NCI-H2196 (cell line): ENCODE measurements around the gene ME1.
"Not testable (repeated sequence)": the region's sequence is repeated elsewhere in the genome, so short reads cannot be mapped to it uniquely, and the experiment has no call there.

ENCODE experiments used
- DNase-seq: peaks from one replicate; lab custom pipeline; 2025; ENCODE audit not compliant: unreplicated experiment; lab: John Stamatoyannopoulos, UW

The ME1 gene

GRCh38 chr6:83432636-83433035, 1.8 kb upstream of the ME1 start:
- DNase-seq: no peak

GRCh38 chr6:83431545-83432155, 799 bp upstream of the ME1 start:
- no peak for DNase-seq

GRCh38 chr6:83429857-83430610, 817 bp downstream of the ME1 start:
- DNase-seq: no peak

GRCh38 chr6:83429269-83429668, 1.6 kb downstream of the ME1 start:
- DNase-seq: no peak

- no peak for DNase-seq
These were observed 6.3 kb downstream of the ME1 start for GRCh38 chr6:83424392-83425018.

GRCh38 chr6:83417880-83418663, 12.8 kb downstream of the ME1 start:
- DNase-seq: no peak

- no peak for DNase-seq
These were observed 17.8 kb downstream of the ME1 start for GRCh38 chr6:83413068-83413467.

GRCh38 chr6:83411731-83412130, 19.1 kb downstream of the ME1 start:
- DNase-seq: no peak

GRCh38 chr6:83403191-83403590, 27.7 kb downstream of the ME1 start:
- no peak for DNase-seq

- DNase-seq: no peak
These were observed 41.2 kb downstream of the ME1 start for GRCh38 chr6:83389606-83390005.

- DNase-seq: no peak
These were observed 45.4 kb downstream of the ME1 start for GRCh38 chr6:83385473-83385872.

- DNase-seq: no peak
These were observed 46.1 kb downstream of the ME1 start for GRCh38 chr6:83384751-83385150.

- DNase-seq: no peak
These were observed 48.9 kb downstream of the ME1 start for GRCh38 chr6:83381949-83382348.

- DNase-seq: no peak
These were observed 52.0 kb downstream of the ME1 start for GRCh38 chr6:83378621-83379388.

GRCh38 chr6:83371423-83371822, 59.4 kb downstream of the ME1 start:
- no peak for DNase-seq

- DNase-seq: no peak
These were observed 60.3 kb downstream of the ME1 start for GRCh38 chr6:83370567-83370966.

- DNase-seq: no peak
These were observed 61.2 kb downstream of the ME1 start for GRCh38 chr6:83369692-83370091.

GRCh38 chr6:83368577-83368976, 62.3 kb downstream of the ME1 start:
- no peak for DNase-seq

- DNase-seq: no peak
These were observed 63.7 kb downstream of the ME1 start for GRCh38 chr6:83367104-83367503.

- no peak for DNase-seq
These were observed 64.9 kb downstream of the ME1 start for GRCh38 chr6:83365931-83366330.

- not testable (repeated sequence) for DNase-seq
These were observed 68.5 kb downstream of the ME1 start for GRCh38 chr6:83362349-83362748.
